Tibial nerve (tissue), 3 donors: ENCODE results near the gene GAGE12F.
"Not testable (repeated sequence)": the region's sequence is repeated elsewhere in the genome, so short reads cannot be mapped to it uniquely, and the experiment has no call there.

Experiments
- CTCF ChIP-seq, 5 experiments: fragments of 200-600 bp in 3 of 5; fragments of 450-650 bp in 2 of 5; sonication (generic) in 3 of 5; IDR thresholded peaks; one replicate each; pipeline ENCODE4 v1.5.1; 2016 to 2019; ENCODE audit warnings: antibody characterized with exemption in 5 of 5, mild to moderate bottlenecking in 3 of 5, moderate library complexity in 2 of 5
- POLR2A ChIP-seq, 2 donors: fragments of 450-650 bp; IDR thresholded peaks; one replicate each; pipeline ENCODE4 v1.6.1; 2017; ENCODE audit warnings: antibody characterized with exemption in 2 of 2, mild to moderate bottlenecking in 2 of 2, moderate library complexity in 2 of 2

DNA sequence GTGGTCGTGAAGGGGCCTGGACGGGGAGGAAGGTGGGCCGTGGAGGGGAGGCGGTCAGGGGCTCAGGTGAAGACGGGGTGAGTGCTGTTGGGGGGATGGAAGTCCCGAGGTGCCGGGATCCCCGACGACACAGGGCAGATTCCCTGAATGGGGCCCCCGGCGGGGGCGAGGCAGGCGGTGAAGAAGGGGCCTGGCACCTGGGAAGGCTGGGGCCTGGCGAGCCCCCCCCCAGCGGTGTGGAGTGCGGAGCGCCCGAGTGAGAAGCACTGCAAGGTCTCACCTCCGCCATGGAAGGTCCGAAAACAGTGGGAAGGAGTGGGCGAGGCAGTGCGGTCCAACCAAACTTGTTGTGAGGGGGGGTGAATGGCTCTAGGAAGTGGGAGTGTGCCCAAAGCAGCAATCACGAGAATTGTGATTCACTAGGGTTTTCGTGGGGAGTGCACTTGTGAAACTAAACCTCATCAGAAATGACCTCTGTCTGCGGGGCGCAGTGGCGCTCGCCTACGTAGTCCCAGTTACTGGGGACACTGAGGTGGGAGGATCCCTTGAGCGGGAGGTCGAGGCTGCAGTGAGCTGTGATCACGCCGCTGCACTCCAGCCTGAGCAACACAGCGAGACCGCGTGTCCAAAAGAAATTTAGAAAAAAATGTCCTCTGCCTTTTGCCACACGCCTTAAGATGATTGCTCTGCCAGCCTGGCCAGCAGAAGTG, 29.3 kb downstream of the GAGE12F start:
- not testable (repeated sequence) for TF ChIP-seq CTCF, POLR2A (IDR thresholded peaks at IDR 0.05)
